Pancreas (tissue), 10 donors: ENCODE results near the gene NAT16. TPM values are rescaled to one million over a fixed set of nuclear protein-coding genes. Genes with fewer than 3 reads are reported as not detected.

Source experiments
- ATAC-seq, 4 donors: fragments of 200-7000 bp; cut with Tn5 transposase; one replicate each; pipeline versions ENCODE4 v1.8.0 to v1.9.1; 2020; ENCODE audit warnings: mild to moderate bottlenecking in 4 of 4, moderate library complexity in 4 of 4
- DNase-seq, 6 donors: peaks; one replicate each; pipeline ENCODE4 v3.0.0-alpha.2; 2020
- FAIRE-seq: peaks from 2 replicates; lab custom pipeline; 2012; peaks lifted over from hg19 to GRCh38; lab: Jason Lieb, UNC
- H3K27ac ChIP-seq, 4 donors: fragments of 200-600 bp; sonication (generic); 1 replicate in 3 of 4; 2 replicates in 1 of 4; pipeline versions ENCODE4 v1.5.0 to v1.8.0; 2020
- H3K27me3 ChIP-seq, 4 donors: fragments of 200-600 bp; one replicate each; pipeline ENCODE4 v1.8.0; 2021
- H3K36me3 ChIP-seq, 3 donors: fragments of 200-600 bp; sonication (generic) in 1 of 3; one replicate each; pipeline versions ENCODE4 v1.5.0 to v1.8.0; 2020 to 2021
- H3K4me1 ChIP-seq, 3 donors: fragments of 200-600 bp; one replicate each; pipeline ENCODE4 v1.8.0; 2021
- H3K4me3 ChIP-seq, 4 donors: fragments of 200-600 bp; sonication (generic) in 2 of 4; one replicate each; pipeline versions ENCODE4 v1.5.0 to v1.8.0; 2020 to 2021
- H3K9me3 ChIP-seq, 4 donors: fragments of 200-600 bp; one replicate each; pipeline ENCODE4 v1.8.0; 2021
- WGBS, 2 donors: extraction: QIAGEN DNeasy Blood & Tissue Kit; methylation state at CpG; one replicate each; pipeline ENCODE4 v1.1.7; 2013; 5-methylcytosine and 5-hydroxymethylcytosine counted together
- intact Hi-C, 3 donors: fragments of 100-400 bp; cut with DNase I; formaldehyde crosslinking; loops; one replicate each; pipeline versions ENCODE4 v1.11.1 to v1.14.2; 2022
- polyA plus RNA-seq, 2 donors: library from polyadenylated mRNA; stranded (reverse); fragments of 200-250 nt; gene quantifications; one replicate each; pipeline ENCODE4 v1.2.3, GENCODE V29; 2013
- total RNA-seq, 6 donors: library from RNA; stranded (reverse); fragmentation: NEBNext Ultra II Directional in 4 of 6; extraction: Animal tissue kit (Norgen Biotek cat#: 25700) in 4 of 6; gene quantifications; one replicate each; pipeline versions ENCODE4 v1.2.1 to v1.2.4, GENCODE V29; 2021 to 2023
- TF ChIP-seq, protein P1 (sequence below), 4 donors: fragments of 200-600 bp; sonication (generic) in 3 of 4; IDR thresholded peaks; one replicate each; pipeline versions ENCODE4 v1.5.0 to v1.8.0; 2021; ENCODE audit warnings: antibody characterized with exemption in 4 of 4
- donor health status: healthy with polysubstance abuse.
- donor health status: DM: no; HTN: no; CAD: no; lungs with moderate emphysema.
- donor health status: DM: no; HTN: no; CAD: no.
- donor health status: control.
- donor health status: control.
- donor health status: Bipolar disorder and iron deficiency.
- donor health status: DM: yes; HTN: yes; CAD: no.
- donor health status: DM: no; HTN: no; CAD: no.
- donor health status: DM: no; HTN: no; CAD: no.
- donor health status: DM: yes; HTN: yes; CAD: no.

The NAT16 gene
- total and polyA plus RNA-seq, 8 donors: 0.19 to 3.6 (median 0.49) TPM; not detected in 1

DNA sequence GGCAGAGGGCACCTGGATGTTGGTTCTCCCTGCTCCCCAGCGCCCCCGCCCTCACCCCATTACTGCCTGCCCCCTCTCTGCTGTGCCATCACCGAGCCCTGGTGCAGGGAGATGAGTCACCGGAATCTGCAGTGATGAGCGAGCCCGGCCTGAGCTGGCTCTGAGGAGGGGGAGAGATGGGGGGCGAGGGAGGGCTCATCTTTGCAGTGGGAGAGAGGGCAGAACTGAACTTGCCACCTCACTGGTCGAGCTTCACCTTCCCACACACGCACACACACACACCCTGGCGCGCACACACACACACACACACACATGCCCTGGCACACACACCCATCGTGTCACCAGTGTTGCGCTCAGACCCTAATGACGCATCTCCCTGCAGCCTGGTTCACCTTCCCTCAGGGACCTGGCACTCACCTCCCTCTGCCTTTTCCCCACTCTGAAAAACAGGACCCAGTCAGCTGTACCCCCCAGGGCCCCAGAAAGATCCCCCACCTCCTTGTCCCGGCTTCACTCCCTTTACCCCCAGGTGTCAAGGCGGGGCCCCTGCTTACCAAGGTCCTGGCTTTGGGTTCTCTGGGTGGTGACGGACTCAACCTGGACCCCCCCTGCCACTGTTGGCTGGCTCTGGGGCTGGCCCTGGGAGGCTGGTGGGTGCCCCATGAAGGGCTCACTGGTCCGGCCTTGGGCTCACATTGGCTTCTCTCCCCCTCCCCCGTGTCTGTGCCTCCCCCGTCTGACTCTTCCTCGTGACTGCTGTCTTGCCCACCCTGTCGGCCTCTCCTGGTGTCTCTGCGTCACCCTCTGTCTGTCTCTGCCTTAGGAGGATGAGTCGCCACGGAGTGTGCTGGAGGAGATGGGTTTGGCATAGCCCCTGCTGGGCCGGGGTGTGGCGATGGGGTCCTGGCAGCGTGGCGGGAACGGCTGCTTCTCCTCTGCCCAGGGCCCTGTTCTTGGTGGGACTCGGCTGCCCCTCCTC is 20.1 kb downstream of the NAT16 start:
- intact Hi-C loops: no loop called here
- FAIRE-seq: no peak
- Histone ChIP-seq H3K36me3 (peaks cover 0 to 6% (median 0%) of the 10 kb centered on the region in 3 donors), H3K27me3 (peaks cover 0 to 13% (median 0%) of the 10 kb centered on the region in 4 donors), H3K27ac (no peak overlapping the region), H3K9me3 (no peaks in the 10 kb centered on the region), H3K4me1 (peaks cover 10 to 17% (median 12%) of the 10 kb centered on the region in 3 donors), H3K4me3 (no peak overlapping the region)
- TF ChIP-seq, protein P1, sequence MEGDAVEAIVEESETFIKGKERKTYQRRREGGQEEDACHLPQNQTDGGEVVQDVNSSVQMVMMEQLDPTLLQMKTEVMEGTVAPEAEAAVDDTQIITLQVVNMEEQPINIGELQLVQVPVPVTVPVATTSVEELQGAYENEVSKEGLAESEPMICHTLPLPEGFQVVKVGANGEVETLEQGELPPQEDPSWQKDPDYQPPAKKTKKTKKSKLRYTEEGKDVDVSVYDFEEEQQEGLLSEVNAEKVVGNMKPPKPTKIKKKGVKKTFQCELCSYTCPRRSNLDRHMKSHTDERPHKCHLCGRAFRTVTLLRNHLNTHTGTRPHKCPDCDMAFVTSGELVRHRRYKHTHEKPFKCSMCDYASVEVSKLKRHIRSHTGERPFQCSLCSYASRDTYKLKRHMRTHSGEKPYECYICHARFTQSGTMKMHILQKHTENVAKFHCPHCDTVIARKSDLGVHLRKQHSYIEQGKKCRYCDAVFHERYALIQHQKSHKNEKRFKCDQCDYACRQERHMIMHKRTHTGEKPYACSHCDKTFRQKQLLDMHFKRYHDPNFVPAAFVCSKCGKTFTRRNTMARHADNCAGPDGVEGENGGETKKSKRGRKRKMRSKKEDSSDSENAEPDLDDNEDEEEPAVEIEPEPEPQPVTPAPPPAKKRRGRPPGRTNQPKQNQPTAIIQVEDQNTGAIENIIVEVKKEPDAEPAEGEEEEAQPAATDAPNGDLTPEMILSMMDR (IDR thresholded peaks at IDR 0.05): no peak
- no peak for DNase-seq
- no peak for ATAC-seq
- 78 to 90% methylated on average over 29 to 31 of the region's 31 CpGs for WGBS, 2 donors

DNA sequence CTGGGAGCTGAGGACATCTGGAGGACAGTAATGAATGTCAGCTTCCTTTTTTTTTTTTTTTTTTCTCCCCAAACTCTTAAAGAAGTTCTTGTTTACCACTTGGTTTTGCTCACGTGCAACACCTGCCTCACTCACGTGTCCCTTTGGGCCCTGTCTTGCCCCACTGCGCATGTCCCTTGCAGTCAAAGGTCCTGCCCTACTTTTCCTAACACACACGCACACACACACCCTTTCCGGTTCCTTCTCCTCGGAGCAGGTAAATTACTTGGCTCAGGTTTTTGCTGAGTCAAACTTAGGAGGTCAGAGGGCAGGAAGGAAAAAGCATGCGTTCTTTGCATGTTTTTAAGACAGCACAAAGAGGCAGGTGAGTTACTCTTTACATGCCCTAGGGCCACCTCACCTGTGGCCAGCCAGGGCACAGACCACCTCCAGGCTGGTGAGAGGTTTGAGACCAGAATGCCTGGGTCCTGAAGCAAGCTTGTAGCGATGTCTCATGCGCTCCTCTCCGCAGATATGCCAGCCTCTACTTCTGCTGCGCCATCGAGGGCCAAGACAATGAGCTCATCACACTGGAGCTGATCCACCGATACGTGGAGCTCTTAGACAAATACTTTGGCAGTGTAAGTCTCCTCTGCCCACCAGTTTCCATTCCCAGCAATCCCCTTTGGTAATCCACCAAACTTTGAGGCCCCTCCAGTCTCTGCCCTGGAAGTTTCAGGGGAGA is 23.1 kb downstream of the NAT16 start:
- H3K4me3 ChIP-seq: no peak overlapping the region
- peaks cover 0 to 6% (median 0%) of the 10 kb centered on the region in 3 donors for H3K36me3 ChIP-seq
- TF ChIP-seq, protein P1 (IDR thresholded peaks at IDR 0.05): no peak
- no peak for FAIRE-seq
- H3K27me3 ChIP-seq: no peaks in the 10 kb centered on the region
- ATAC-seq: no peak
- no peaks in the 10 kb centered on the region for H3K9me3 ChIP-seq
- 83 to 85% methylated on average over 14 of the region's 14 CpGs for WGBS, 2 donors
- intact Hi-C loops: no loop called here
- no peak overlapping the region for H3K27ac ChIP-seq
- DNase-seq: no peak
- H3K4me1 ChIP-seq: no peaks in the 10 kb centered on the region

DNA sequence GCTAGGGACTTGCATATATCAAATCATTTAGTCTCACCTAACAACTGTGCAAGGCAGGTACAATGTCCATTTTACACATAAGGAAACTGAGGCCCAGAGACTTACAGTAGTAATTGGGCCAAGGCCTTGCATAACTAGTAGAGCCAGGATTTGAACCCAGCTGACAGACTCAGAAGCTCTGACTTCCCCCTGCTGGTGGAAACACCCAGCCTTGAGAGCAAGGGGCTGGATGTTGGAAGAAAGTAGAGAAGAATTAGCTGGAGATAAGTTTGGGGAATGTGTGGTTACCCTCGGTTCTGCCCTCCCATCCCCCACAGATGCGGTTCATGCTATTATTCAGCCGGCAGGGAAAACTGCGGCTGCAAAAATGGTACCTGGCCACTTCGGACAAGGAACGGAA is 23.8 kb downstream of the NAT16 start:
- H3K4me1 ChIP-seq: no peaks in the 10 kb centered on the region
- TF ChIP-seq, protein P1 (IDR thresholded peaks at IDR 0.05): no peak
- peaks cover 0 to 6% (median 0%) of the 10 kb centered on the region in 3 donors for H3K36me3 ChIP-seq
- intact Hi-C loops: no loop called here
- H3K27ac ChIP-seq: no peak overlapping the region
- DNase-seq (no peak), FAIRE-seq (no peak), ATAC-seq (no peak)
- H3K4me3 ChIP-seq: no peak overlapping the region
- H3K27me3 ChIP-seq: no peaks in the 10 kb centered on the region
- no peaks in the 10 kb centered on the region for H3K9me3 ChIP-seq
- 83 to 84% methylated on average over 6 of the region's 6 CpGs for WGBS, 2 donors

DNA sequence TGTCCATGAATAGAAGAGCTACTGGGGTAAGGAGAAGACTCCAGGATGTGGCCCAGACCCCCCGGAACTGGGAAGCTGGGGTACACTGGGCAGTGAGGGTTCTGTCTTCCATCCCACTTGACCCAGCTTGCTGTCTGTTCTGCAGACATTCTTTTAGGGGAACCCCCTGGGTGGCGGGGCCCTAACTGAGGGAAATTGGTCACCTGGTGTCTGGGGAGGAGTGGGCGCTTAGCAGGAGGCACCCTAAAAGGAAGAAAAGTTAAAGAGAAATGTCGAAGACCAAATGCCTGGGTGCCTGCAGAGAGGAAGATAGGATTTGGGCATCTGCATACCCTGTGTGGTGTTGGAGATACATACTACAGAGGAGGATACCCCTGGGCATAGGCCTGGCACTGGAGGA is 24.8 kb downstream of the NAT16 start:
- 34 to 44% methylated on average over 4 of the region's 4 CpGs for WGBS, 2 donors
- no peak for DNase-seq
- Histone ChIP-seq H3K27me3 (no peaks in the 10 kb centered on the region), H3K27ac (no peak overlapping the region), H3K4me1 (no peaks in the 10 kb centered on the region), H3K9me3 (no peaks in the 10 kb centered on the region), H3K4me3 (peak overlapping the region in 3 of 4 donors; percentile 63 to 95 (median 83)), H3K36me3 (peaks cover 0 to 6% (median 0%) of the 10 kb centered on the region in 3 donors)
- TF ChIP-seq, protein P1 (IDR thresholded peaks at IDR 0.05): no peak
- intact Hi-C loops: no loop called here
- FAIRE-seq: no peak
- no peak for ATAC-seq
